PFSK-1 (cell line): ENCODE data around the gene PRSS33.

Experiments
- FOXP2 ChIP-seq: optimal IDR thresholded peaks from 2 replicates; pipeline ENCODE3; 2011; ENCODE audit warnings: borderline replicate concordance, control low read depth, inconsistent platforms; ENCODE audit not compliant: insufficient read depth; ENCODE audit errors: extremely low read length, extremely low read depth
- POLR2AphosphoS5 ChIP-seq: IDR thresholded peaks from 2 replicates; pipeline ENCODE4 v1.6.1; 2012; ENCODE audit warnings: low read depth, mild to moderate bottlenecking, control low read depth, low read length, moderate library complexity
- REST ChIP-seq, 2 experiments: IDR thresholded peaks; 2 replicates each; pipeline versions ENCODE4 v1.6.1 to v1.8.0; 2011 to 2012; ENCODE audit warnings: low read depth in 2 of 2, low read length in 2 of 2, control low read depth in 1 of 2, inconsistent platforms in 1 of 2, mild to moderate bottlenecking in 1 of 2, moderate library complexity in 1 of 2; ENCODE audit not compliant: insufficient read depth in 1 of 2
- SIN3A ChIP-seq: IDR thresholded peaks from 2 replicates; pipeline ENCODE4 v1.6.1; 2012; ENCODE audit warnings: mild to moderate bottlenecking, low read length, moderate library complexity, borderline replicate concordance; ENCODE audit not compliant: insufficient read depth
- TAF1 ChIP-seq: IDR thresholded peaks from 2 replicates; pipeline ENCODE4 v1.6.1; 2012; ENCODE audit warnings: low read length, control low read depth, borderline replicate concordance; ENCODE audit not compliant: insufficient read depth

PRSS33 gene

GRCh38 chr16:2791174-2791573 lies 3.8 kb upstream of the PRSS33 start:
- TF ChIP-seq FOXP2, result no peak
- TF ChIP-seq TAF1, result no peak
- TF ChIP-seq REST (IDR thresholded peaks at IDR 0.05; ENCODE audit: insufficient read depth in 1 of 2, low read depth in 2 of 2, low read length in 2 of 2), result no peak
- TF ChIP-seq POLR2AphosphoS5, result no peak
- no peak for TF ChIP-seq SIN3A

GRCh38 chr16:2790631-2791030 lies 3.3 kb upstream of the PRSS33 start:
- TF ChIP-seq FOXP2 (no peak), POLR2AphosphoS5 (no peak), REST (IDR thresholded peaks at IDR 0.05; ENCODE audit: insufficient read depth in 1 of 2, low read depth in 2 of 2, low read length in 2 of 2) (no peak)

- no peak for TF ChIP-seq TAF1
- TF ChIP-seq FOXP2, result no peak
- no peak for TF ChIP-seq REST (IDR thresholded peaks at IDR 0.05; ENCODE audit: insufficient read depth in 1 of 2, low read depth in 2 of 2, low read length in 2 of 2)
- no peak for TF ChIP-seq SIN3A
- TF ChIP-seq POLR2AphosphoS5, result no peak
These were observed 601 bp upstream of the PRSS33 start for GRCh38 chr16:2787961-2788360.

- TF ChIP-seq REST (IDR thresholded peaks at IDR 0.05; ENCODE audit: insufficient read depth in 1 of 2, low read depth in 2 of 2, low read length in 2 of 2) (no peak), TAF1 (no peak), FOXP2 (no peak), SIN3A (no peak), POLR2AphosphoS5 (no peak)
These were observed 571 bp downstream of the PRSS33 start for GRCh38 chr16:2786826-2787151.

- no peak for TF ChIP-seq SIN3A
- no peak for TF ChIP-seq FOXP2
These were observed 1.1 kb downstream of the PRSS33 start for GRCh38 chr16:2786061-2786825.
